AG04449 (cell line): Measurements from ENCODE around the gene RNASE13.
"Not testable (repeated sequence)": the region's sequence is repeated elsewhere in the genome, so short reads cannot be mapped to it uniquely, and the experiment has no call there.

Source experiments
- CTCF ChIA-PET: fragments of 350-600 bp; formaldehyde crosslinking; extraction: SDS; loops from one replicate; lab custom pipeline; 2021; ENCODE audit warnings: antibody characterized with exemption; lab: Yijun Ruan, JAX
- POLR2A ChIA-PET: fragments of 400-600, 350-600 bp; formaldehyde crosslinking; extraction: SDS; loops from one replicate; lab custom pipeline; 2020; ENCODE audit warnings: antibody characterized with exemption, inconsistent platforms; lab: Yijun Ruan, JAX
- DNase-seq: peaks from one replicate; pipeline ENCODE4 v3.0.0-alpha.2; 2010; ENCODE audit warnings: low read depth, low spot score
- H3K4me3 ChIP-seq: 2 replicates; pipeline ENCODE4 v1.5.1; 2011; ENCODE audit warnings: low read depth, mild to moderate bottlenecking, control low read depth, low read length
- CTCF ChIP-seq: IDR thresholded peaks from one replicate; pipeline ENCODE4 v1.5.1; 2011; ENCODE audit warnings: mild to moderate bottlenecking, moderate library complexity, low read length, control low read depth, inconsistent platforms; ENCODE audit not compliant: insufficient read depth; ENCODE audit errors: missing control alignments

Gene RNASE13

GRCh38 chr14:21015312-21015711, 19.3 kb downstream of the RNASE13 start:
- CTCF ChIA-PET: interaction anchor here (0.6 to 17.1 kb wide), 38 partner anchors 9 to 460 kb away, joined by 3 to 684 read pairs (median 8); partner anchors contain the start of genes ARHGEF40, NDRG2, OR5AU1 and RNASE13
- no peak for TF ChIP-seq CTCF
- H3K4me3 ChIP-seq: no peak overlapping the region
- POLR2A ChIA-PET: interaction anchor here (1.1 to 1.9 kb wide), 5 partner anchors 25 to 89 kb away, joined by 3 to 10 read pairs (median 3); no protein-coding TSS in a partner anchor
- no peak for DNase-seq

- ChIA-PET CTCF (interaction anchor here (0.6 to 17.1 kb wide), 43 partner anchors 9 to 460 kb away, joined by 3 to 684 read pairs (median 6); partner anchors contain the start of genes ARHGEF40, NDRG2, OR5AU1 and RNASE13), POLR2A (interaction anchor here (0.5 to 1.9 kb wide), 6 partner anchors 25 to 541 kb away, joined by 3 to 10 read pairs (median 4); no protein-coding TSS in a partner anchor)
These were observed 19.8 kb downstream of the RNASE13 start for GRCh38 chr14:21014761-21015190.

GRCh38 chr14:21011136-21011535, 23.5 kb downstream of the RNASE13 start:
- no peak overlapping the region for H3K4me3 ChIP-seq
- no peak for TF ChIP-seq CTCF
- DNase-seq: no peak
- ChIA-PET CTCF (interaction anchor here (1.3 to 17.1 kb wide), 10 partner anchors 9 to 95 kb away, joined by 4 to 684 read pairs (median 164); partner anchors contain the start of genes RNASE13, RNASE7, SLC39A2 and TMEM253), POLR2A (no interaction called here)

More at GRCh38 chr14:21014761-21015190, 19.8 kb downstream of the RNASE13 start:
- peak; percentile 82 for TF ChIP-seq CTCF
- peak; percentile 23 for DNase-seq
- no peak overlapping the region for H3K4me3 ChIP-seq

DNA sequence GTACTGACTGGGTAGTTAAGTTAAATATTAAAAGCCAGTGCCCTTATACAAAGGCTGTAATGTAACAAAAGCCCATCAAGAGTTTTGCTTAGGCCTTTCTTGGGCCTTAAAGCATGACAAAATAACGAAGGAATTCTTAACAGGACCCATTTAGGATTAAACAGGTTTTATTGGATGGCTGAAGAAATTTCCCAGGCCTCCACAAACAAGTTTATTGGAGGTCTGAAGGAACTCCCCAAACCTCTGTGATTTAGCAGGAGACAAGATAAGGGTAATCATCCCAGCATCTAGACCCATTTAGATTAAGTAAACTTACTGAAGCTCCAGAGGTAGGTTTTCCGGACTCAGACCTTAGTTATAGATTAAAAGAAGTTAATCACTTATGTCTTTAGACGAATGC, 24.9 kb downstream of the RNASE13 start:
- DNase-seq, H3K4me3 ChIP-seq, POLR2A ChIA-PET: not testable (repeated sequence)
- CTCF ChIA-PET: interaction anchor here (2.3 to 17.1 kb wide), 5 partner anchors 9 to 96 kb away, joined by 6 to 684 read pairs (median 287); partner anchors contain the start of genes RNASE7, SLC39A2 and TMEM253

GRCh38 chr14:21003788-21004346, 30.7 kb downstream of the RNASE13 start:
- POLR2A ChIA-PET: no interaction called here
- no peak overlapping the region for H3K4me3 ChIP-seq
- no peak for TF ChIP-seq CTCF
- CTCF ChIA-PET: interaction anchor here (1.0 to 17.1 kb wide), 8 partner anchors 12 to 145 kb away, joined by 3 to 288 read pairs (median 11); partner anchors contain the start of gene TMEM253
- no peak for DNase-seq

- TF ChIP-seq CTCF: no peak
- CTCF ChIA-PET: interaction anchor here (0.9 to 17.1 kb wide), 5 partner anchors 14 to 135 kb away, joined by 3 to 288 read pairs (median 6); no protein-coding TSS in a partner anchor
These were observed 33.4 kb downstream of the RNASE13 start for GRCh38 chr14:21001218-21001617.

More at GRCh38 chr14:21001218-21001617, 33.4 kb downstream of the RNASE13 start:
- POLR2A ChIA-PET: no interaction called here
- H3K4me3 ChIP-seq: no peak overlapping the region
- no peak for DNase-seq
